NCI-H2107 treated with DMSO at 0.1 percent for 48 hours (cell line): Measurements from ENCODE around the gene PANK3.
A peak's percentile ranks its signal among the peaks of the same experiment; 100 is the strongest.
"Not testable (repeated sequence)": the region's sequence is repeated elsewhere in the genome, so short reads cannot be mapped to it uniquely, and the experiment has no call there.

Experiments
- DNase-seq: peaks from one replicate; lab custom pipeline; 2025; ENCODE audit not compliant: unreplicated experiment; lab: John Stamatoyannopoulos, UW

PANK3 gene

DNA sequence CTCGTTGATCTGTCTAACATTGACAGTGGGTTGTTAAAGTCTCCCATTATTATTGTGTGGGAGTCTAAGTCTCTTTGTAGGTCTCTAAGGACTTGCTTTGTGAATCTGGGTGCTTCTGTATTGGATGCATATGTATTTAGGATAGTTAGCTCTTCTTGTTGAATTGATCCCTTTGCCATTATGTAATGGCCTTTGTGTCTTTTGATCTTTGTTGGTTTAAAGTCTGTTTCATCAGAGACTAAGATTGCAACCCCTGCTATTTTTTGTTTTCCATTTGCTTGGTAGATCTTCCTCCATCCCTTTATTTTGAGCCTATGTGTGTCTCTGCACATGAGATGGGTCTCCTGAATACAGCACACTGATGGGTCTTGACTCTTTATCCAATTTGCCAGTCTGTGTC lies 17.0 kb upstream of the PANK3 start:
- DNase-seq = not testable (repeated sequence)

- DNase-seq = no peak
Observed at GRCh38 chr5:168592014-168592368, 12.8 kb upstream of the PANK3 start.

GRCh38 chr5:168591302-168592013 lies 12.3 kb upstream of the PANK3 start:
- no peak for DNase-seq

DNA sequence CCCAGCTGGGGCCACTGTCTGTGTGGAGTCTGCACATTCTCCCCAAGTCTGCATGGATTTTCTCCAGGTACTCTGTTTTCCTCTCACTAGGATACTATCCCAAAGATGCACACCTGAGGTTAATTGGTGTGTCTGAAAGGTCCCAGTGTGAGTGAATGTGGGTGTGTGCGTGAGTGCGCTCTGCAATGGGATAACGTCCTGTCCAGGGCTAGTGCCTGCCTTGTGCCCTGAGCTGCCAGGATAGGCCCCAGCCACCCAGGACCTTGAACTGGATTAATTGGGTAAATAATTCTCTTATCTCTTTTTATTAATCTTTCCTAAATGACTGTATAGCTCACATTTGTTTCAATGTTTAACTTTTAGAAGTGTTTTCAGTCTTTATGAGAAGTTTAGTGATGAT lies 11.5 kb upstream of the PANK3 start:
- no peak for DNase-seq

- DNase-seq = no peak
Observed at GRCh38 chr5:168587987-168588386, 8.8 kb upstream of the PANK3 start.

- no peak for DNase-seq
Observed at GRCh38 chr5:168585119-168585856, 6.1 kb upstream of the PANK3 start.

- no peak for DNase-seq
Observed at GRCh38 chr5:168583742-168584482, 4.7 kb upstream of the PANK3 start.

DNA sequence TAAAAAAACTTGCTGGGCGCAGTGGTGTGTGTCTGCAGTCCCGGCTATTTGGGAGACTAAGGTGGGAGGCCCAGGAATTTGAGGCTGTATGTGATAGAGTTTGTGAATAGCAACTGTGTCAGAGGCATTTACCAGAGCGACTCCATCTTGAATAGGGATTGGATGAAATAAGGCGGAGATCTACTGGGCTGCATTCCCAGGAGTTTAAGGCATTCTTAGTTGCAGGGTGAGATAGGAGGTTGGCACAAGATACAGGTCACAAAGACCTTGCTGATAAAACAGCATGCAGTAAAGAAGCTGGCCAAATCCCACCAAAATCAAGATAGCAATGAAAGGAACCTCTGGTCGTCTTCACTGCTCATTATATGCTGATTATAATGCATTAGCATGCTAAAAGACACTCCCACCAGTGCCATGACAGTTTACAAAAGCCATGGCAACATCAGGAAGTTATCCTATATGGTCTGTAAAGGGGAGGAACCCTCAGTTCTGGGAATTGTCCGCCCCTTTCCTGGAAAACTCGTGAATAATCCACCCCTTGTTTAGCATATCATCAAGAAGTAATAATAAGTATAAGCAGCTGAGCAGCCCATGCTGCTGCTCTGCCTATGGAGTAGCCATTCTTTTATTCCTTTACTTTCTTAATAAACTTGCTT lies 1.8 kb upstream of the PANK3 start:
- not testable (repeated sequence) for DNase-seq

DNA sequence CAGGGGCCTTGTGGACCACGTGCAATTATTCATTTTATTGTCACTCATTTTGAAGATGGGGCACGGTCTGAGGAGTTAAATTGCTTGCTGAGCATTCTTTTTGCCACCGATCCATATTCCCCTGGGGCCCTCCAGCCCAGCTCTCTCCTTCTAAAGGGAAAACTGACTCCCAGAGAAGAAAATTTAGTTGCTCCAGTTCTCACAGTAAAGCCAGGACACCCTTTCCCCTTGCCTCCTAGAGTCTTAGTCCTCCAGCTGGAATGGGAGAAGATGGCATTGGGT lies 1.0 kb upstream of the PANK3 start:
- peak; percentile 68 for DNase-seq

DNA sequence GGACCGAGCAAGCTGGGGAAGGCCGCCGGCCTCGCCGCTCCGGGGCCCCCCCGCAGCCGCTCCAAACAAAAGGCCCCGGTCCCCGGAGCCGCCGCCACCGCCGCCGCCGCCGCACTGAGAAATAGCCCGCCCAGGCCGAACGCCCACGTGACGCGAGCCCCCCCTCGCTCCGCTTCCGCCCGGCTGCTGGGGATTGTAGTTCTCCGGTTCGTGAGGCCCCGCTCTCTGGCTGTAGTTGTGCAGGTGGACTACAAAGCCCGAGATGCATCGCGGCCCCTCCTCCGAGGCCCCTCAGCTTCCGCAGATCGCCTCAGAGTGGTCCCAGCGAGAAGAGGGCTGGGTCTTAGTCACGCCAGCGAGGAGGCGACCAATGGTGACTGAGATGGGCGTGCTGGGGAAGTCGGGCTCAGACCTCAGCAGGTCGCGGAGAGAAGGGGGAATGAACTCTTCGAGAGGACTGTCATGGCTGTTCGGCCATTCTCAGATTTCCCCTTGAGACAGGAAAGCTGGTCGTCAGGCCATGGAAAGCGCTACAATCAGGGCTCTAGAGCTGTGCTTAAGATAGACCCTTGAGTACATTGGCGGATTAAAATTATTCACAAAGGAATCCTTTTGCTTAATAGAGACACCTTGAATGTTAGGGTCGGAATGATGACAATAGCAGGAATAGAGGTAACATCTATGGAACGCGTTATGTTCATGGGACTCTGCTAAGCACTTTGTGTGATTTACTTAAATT lies 489 bp upstream of the PANK3 start:
- peak; percentile 86 for DNase-seq

- DNase-seq = no peak
Observed at GRCh38 chr5:168578006-168578405, 1.2 kb downstream of the PANK3 start.

DNA sequence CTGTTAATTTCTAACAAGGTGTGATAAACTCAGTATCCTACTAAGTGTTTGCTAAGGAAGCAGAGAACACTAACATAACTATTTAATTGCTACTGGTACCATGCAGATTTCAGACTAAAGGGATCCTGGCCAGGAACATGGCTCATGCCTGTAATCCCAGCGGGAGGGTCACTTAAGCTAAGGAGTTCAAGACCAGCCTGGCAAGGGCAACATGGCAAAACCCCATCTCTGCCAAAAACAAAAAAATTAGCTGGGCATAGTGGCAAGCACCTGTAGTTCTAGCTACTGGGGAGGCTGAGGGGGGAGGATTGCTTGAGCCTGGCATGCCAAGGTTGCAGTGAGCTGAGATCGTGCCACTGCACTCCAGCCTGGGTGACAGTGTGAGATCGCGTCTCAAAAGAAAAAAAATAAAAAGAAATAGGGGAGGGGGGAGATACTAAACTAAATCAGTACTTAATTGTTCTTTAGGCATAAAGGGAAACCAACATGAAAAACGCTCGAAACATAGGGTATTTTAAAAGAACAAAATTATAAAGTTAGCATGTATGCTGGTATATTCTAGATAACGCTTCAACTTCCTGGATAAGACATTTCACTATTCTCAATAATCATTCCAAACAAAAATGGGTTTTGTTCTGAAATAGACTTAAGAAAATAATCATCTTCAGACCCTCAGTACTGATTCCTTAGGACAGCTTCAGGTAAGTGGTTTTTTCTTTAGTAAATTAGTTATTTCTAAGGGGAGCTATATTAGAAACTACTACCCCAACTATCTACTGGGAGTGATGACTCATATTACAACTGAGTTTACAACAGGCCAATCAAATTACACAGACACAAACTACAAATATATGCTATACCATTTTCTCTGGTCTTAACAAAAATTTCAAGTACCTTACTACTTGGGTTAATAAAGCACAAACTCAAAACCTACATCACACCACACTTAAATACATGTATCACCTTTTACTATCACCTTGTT lies 3.5 kb downstream of the PANK3 start:
- no peak for DNase-seq

DNA sequence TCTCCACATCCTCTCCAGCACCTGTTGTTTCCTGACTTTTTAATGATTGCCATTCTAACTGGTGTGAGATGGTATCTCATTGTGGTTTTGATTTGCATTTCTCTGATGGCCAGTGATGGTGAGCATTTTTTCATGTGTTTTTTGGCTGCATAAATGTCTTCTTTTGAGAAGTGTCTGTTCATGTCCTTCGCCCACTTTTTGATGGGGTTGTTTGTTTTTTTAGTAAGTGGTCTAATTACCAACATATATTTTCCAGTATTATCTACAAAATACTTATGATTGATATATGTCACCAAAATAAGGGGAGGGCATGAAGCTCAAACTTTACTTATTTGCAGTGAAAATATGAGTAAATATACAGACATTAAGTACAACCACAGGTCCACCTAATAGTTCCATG lies 5.0 kb downstream of the PANK3 start:
- not testable (repeated sequence) for DNase-seq

DNA sequence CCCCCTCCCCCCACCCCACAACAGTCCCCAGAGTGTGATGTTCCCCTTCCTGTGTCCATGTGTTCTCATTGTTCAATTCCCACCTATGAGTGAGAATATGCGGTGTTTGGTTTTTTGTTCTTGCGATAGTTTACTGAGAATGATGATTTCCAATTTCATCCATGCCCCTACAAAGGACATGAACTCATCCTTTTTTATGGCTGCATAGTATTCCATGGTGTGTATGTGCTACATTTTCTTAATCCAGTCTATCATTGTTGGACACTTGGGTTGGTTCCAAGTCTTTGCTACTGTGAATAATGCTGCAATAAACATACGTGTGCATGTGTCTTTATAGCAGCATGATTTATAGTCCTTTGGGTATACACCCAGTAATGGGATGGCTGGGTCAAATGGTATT lies 5.5 kb downstream of the PANK3 start:
- not testable (repeated sequence) for DNase-seq

GRCh38 chr5:168570490-168571328 lies 8.5 kb downstream of the PANK3 start:
- DNase-seq = no peak

DNA sequence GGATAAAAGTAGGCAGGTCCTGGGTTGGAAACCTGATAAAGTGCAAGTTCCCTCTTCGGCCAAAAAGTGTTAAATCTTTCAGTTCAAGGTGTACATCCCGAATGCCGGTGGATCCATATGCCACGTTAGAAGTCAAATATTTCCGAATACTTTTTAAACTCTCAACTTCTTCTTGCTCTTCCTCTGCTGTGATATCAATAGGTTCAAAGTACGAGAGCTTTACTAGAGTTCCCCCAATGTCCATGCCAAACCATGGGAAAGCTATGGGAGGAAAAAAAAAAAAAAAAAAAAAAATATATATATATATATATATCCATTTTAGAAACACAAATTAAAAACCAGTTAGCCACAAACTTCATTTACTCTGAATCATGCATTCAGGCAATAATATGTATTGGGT lies 10.4 kb downstream of the PANK3 start:
- DNase-seq = no peak

DNA sequence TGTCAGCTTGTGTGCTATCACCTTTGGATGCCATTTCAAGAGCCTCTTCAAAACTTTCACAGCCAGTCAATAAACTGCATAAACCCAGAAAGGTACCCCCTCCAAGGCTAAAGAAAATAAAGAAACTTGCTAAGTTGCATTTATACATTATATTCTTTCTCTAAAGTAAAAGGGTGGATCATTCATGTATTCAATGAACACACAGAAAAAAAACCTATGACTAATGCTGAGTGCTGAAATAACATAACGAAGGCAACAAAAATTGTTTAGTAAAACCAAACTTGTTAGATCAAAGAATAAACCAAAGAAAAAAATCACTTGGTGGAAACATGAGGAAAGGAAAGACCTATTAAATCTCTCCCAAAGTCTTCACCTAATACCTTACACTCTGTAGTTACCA lies 15.2 kb downstream of the PANK3 start:
- DNase-seq = no peak

DNA sequence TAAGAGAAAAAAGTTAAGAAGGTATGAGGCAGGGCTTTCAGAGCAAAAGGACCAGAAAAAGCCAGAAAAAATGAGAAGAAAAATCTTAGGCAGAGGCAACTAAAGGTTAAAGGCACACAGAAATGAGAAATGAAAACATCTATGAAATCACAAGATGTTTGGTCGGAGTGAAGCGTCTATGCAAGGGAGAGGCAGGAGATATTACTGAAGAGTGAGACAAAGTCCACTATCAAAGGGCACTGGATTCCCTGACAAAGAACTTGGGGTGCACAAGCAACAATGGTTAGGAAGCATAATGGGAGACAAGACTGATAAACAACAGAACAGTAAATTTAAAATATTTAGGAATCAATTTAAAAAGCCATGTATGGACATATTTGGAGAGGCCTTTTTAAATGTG lies 16.9 kb downstream of the PANK3 start:
- no peak for DNase-seq

GRCh38 chr5:168557389-168557788 lies 21.8 kb downstream of the PANK3 start:
- DNase-seq = no peak
